Mucosa of rectum (tissue), 2 donors: ENCODE measurements around the gene TNIK.

Experiments
- H3K27ac ChIP-seq, 2 donors: one replicate each; pipeline ENCODE4 v1.7.0; 2013; ENCODE audit warnings: inconsistent platforms in 2 of 2, low read depth in 2 of 2, low read length in 2 of 2
- H3K27me3 ChIP-seq, 2 donors: one replicate each; pipeline ENCODE4 v1.7.0; 2013; ENCODE audit warnings: low read length in 2 of 2; ENCODE audit not compliant: control insufficient read depth in 2 of 2, insufficient read depth in 2 of 2
- H3K36me3 ChIP-seq, 2 donors: one replicate each; pipeline ENCODE4 v1.7.0; 2013; ENCODE audit warnings: low read length in 2 of 2; ENCODE audit not compliant: control insufficient read depth in 2 of 2, insufficient read depth in 2 of 2
- H3K4me1 ChIP-seq, 2 donors: one replicate each; pipeline ENCODE4 v1.7.0; 2013; ENCODE audit warnings: low read length in 2 of 2, mild to moderate bottlenecking in 1 of 2; ENCODE audit not compliant: control insufficient read depth in 2 of 2, insufficient read depth in 2 of 2
- H3K4me3 ChIP-seq, 2 donors: one replicate each; pipeline ENCODE4 v1.7.0; 2013; ENCODE audit warnings: low read length in 2 of 2
- H3K9ac ChIP-seq, 2 donors: one replicate each; pipeline ENCODE4 v1.7.0; 2013; ENCODE audit warnings: low read length in 2 of 2, low read depth in 1 of 2, mild to moderate bottlenecking in 1 of 2
- H3K9me3 ChIP-seq, 2 donors: one replicate each; pipeline ENCODE4 v1.7.0; 2013; ENCODE audit warnings: low read length in 2 of 2; ENCODE audit not compliant: control insufficient read depth in 2 of 2
- donor health status: healthy.
- donor health status: Normal muscosa, but diverticular disease.

The TNIK gene

DNA sequence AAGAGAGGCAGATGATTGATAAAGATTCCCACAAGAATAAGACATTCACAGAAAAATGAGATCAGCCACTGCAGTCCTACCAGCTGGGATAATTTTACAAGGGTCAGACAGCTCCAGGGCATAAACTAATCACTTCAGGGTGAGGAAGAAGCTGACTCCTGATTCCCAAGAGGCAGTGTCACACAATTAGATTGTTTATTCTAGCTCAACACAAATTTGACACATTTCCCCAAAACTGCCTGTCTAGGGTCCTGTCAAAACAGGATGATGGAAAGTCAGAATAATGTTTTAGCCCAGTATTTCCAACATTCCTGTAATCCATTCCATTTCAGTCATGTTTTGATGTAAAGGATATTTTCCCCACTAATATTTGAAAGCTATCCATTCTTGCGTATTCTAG is 110.8 kb downstream of the TNIK start:
- Histone ChIP-seq H3K27ac (no peak overlapping the region), H3K4me1 (peaks cover 2 to 15% of the 10 kb centered on the region in 2 donors), H3K9ac (no peak overlapping the region), H3K4me3 (no peak overlapping the region), H3K27me3 (no peaks in the 10 kb centered on the region), H3K9me3 (no peaks in the 10 kb centered on the region), H3K36me3 (no peaks in the 10 kb centered on the region)

DNA sequence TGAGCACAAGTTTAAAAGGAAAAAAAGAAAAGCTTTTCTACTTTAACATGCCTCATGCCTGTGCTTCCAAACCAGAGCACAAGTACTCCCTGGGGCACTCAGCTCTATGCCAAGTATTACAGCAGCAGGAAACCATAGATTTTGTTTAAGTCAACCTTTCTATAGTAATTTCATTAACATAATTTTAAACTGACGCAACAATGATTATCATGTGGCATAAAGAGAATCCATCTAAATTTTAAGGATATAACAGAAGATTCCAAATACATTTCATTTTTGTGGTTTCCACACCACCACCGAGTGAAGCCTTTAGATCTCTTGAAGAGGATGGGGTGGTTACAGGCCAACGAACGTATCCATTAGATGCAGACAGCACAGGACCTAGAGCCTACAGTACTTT is 112.1 kb downstream of the TNIK start:
- Histone ChIP-seq H3K27me3 (no peaks in the 10 kb centered on the region), H3K4me1 (peaks cover 2 to 15% of the 10 kb centered on the region in 2 donors), H3K9ac (no peak overlapping the region), H3K27ac (no peak overlapping the region), H3K9me3 (no peaks in the 10 kb centered on the region), H3K36me3 (no peaks in the 10 kb centered on the region), H3K4me3 (no peak overlapping the region)

DNA sequence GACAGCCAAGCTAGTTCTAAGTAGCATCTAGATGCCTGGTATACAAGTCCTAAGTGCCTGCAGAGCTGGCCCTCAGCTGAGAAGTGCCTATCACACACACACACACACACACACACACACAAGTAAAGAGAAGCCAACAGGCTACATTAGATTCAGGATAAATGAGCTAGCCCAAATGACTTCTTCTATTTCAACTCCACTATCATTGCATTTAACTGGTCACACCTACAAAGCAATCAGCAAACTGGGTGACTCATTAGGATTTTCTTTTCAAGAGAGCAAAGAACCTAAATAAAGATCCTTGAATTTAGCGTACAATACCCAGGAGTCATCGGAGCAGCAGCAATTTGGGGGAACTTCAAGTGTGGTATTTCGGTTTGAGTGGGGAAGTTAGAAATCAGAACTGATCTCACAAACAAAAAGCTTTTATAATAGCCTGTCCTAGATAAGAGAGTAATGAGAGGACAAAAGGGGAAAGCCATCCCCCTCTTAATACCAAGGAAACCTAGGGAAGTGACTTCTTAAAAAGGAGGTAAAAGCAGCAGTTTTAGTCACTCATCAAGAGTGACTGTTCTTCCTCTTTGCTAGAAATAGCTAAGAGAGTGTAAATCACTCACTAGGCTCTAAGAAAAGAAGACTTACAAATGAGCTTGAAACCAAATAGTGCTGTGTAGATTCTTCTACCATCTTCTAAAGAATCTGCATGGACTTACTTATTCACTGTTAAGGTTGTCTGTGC is 112.7 kb downstream of the TNIK start:
- Histone ChIP-seq H3K4me1 (peaks cover 2 to 15% of the 10 kb centered on the region in 2 donors), H3K9me3 (no peaks in the 10 kb centered on the region), H3K27me3 (no peaks in the 10 kb centered on the region), H3K4me3 (peak overlapping the region in 1 of 2 donors; percentile 8), H3K36me3 (no peaks in the 10 kb centered on the region), H3K27ac (no peak overlapping the region), H3K9ac (no peak overlapping the region)

DNA sequence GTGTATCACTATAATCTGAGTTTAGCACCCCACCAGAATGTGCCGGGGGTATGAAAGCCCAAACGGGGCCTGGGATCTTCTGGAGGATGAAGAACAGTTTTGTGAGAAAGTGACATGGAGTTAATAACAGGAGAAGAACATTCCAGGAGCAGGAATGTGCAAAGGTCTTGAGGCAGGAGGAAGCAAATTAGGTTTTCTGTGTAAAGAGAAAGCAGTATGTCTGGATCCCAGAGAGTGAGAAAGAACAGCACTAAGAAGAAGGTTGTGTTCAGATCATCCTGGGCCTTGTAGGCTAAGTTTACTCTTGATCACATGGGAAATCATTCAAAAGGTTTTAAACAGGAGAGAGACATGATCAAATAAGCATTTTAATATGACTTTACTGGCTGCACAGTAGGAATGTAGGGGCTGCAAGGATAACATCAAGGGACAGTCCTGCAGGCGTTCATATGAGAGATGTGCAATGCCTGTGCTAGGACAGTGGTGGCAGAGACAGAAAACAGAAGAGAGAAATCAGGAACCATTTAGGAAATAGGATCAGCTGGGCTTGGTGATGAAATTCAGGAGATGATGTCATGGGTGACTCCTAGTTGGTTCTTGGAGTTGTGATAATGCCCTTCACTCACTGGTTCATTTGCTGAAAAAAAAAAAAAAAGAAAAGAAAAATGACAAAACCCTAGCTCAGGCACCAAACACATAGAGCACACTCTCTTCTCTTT is 113.5 kb downstream of the TNIK start:
- Histone ChIP-seq H3K9me3 (no peaks in the 10 kb centered on the region), H3K9ac (no peak overlapping the region), H3K4me1 (peaks cover 2 to 15% of the 10 kb centered on the region in 2 donors)

DNA sequence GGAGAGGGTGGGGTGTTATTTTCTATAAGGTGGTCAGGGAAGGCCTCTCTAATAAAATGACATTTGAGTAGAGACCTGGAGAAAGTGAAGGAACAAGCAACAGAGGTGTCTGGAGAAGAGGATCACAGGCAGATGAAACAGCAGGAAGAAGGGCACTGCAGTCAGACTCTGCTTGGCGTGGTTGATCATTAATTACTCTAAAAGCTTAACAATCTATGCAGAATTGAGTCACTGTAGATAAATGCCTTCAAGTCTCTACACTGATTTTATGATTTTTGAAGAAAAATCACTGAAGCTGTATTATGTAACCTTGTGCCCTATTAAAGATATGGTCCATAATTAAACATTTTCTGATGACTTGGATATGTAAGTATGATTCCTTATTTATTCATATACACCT is 114.2 kb downstream of the TNIK start:
- no peak overlapping the region for H3K9ac ChIP-seq
- no peaks in the 10 kb centered on the region for H3K36me3 ChIP-seq
- H3K27ac ChIP-seq = no peak overlapping the region
- H3K4me1 ChIP-seq = peaks cover 2 to 15% of the 10 kb centered on the region in 2 donors
- H3K27me3 ChIP-seq = no peaks in the 10 kb centered on the region
- no peak overlapping the region for H3K4me3 ChIP-seq
- no peaks in the 10 kb centered on the region for H3K9me3 ChIP-seq

More for the DNA sequence above, 113.5 kb downstream of the TNIK start:
- H3K27ac ChIP-seq = no peak overlapping the region
- no peaks in the 10 kb centered on the region for H3K27me3 ChIP-seq
- no peak overlapping the region for H3K4me3 ChIP-seq
- no peaks in the 10 kb centered on the region for H3K36me3 ChIP-seq

DNA sequence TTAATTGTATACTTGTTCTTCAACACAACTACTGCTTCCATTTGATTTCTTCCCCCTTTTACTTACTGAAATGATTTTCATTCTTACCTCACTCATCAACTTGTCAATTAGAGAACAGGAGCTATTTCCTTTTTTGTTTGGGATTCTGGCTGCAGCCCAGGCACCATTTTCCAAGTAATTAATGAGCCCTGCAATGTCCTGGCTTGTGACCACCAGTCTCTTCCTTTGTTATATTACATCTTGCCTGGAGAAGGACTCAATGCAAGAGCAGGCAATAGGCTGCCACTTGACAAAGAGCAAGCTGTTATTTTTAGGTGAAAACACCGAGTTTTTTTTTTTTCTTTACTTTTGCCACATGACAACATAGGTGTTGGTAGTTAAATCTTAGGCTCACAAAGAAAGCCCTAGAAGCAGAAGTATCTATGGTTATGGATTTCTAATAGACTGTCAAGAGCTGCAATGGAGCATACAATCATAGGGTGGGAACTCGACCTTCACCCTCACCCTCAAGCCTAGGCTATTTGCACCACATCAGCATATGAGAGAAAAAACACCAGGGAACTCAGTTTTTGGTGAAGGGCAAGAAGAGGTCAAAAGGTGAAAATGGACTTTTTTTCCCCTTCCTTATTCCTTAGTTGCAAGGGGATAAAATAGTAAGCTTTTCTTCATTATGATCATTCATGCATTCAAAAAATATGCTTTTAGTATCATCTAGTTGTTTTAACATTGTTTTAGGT is 114.9 kb downstream of the TNIK start:
- Histone ChIP-seq H3K4me1 (peaks cover 2 to 18% of the 10 kb centered on the region in 2 donors), H3K9ac (no peak overlapping the region), H3K9me3 (no peaks in the 10 kb centered on the region), H3K4me3 (no peak overlapping the region), H3K36me3 (no peaks in the 10 kb centered on the region), H3K27me3 (no peaks in the 10 kb centered on the region), H3K27ac (no peak overlapping the region)

DNA sequence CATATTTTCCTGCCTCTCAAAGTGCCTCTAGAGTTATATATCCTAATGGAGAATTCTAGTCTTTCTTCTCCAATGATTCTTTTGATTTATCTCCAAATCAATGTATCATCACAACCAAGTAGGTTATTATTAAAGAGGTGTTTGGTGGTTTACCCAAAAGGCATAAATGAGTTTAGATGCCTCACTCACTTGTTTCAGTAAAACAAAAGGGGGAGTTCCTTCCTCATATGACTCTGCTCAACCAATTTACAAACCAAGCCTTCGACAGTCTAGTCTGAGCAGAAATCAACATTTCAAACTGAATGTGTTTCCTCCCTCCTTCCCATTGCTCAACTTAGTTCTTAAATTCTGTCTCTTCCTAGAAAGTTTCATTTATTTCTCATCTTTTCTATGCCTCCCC is 116.5 kb downstream of the TNIK start:
- peaks cover 11 to 23% of the 10 kb centered on the region in 2 donors for H3K4me1 ChIP-seq

DNA sequence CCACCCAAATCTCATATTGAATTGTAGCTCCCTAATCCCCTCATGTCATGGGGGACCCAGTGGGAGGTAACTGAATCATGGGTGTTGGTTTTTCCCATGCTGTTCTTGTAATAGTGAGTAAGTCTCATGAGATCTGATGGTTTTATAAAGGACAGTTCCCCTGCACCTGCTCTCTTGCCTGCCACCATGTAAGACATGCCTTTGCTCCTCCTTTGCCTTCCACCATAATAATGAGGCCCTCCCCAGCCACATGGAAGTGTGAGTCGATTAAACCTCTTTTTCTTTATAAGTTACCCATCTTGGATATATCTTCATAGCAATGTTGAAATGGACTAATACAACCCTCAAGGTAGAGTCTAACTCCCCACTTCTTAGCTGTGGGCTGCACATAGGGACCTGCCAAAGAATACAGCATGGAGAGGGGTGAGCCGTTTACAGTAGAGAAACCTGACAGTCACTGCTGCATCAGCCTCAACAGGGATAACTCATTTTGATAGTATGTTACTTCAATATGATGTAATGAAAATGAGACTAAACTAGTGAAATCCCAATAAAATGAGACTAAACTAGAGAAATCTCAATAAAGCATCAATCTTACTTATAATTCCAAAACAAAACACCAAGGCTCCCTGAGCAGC is 117.3 kb downstream of the TNIK start:
- no peaks in the 10 kb centered on the region for H3K9me3 ChIP-seq
- no peak overlapping the region for H3K4me3 ChIP-seq
- H3K27ac ChIP-seq = no peak overlapping the region
- H3K36me3 ChIP-seq = no peaks in the 10 kb centered on the region
- no peak overlapping the region for H3K9ac ChIP-seq
- no peaks in the 10 kb centered on the region for H3K27me3 ChIP-seq
- peaks cover 11 to 23% of the 10 kb centered on the region in 2 donors for H3K4me1 ChIP-seq

More for the DNA sequence above, 116.5 kb downstream of the TNIK start:
- no peak overlapping the region for H3K9ac ChIP-seq
- H3K9me3 ChIP-seq = no peaks in the 10 kb centered on the region
- H3K27me3 ChIP-seq = no peaks in the 10 kb centered on the region
- no peak overlapping the region for H3K27ac ChIP-seq
- no peak overlapping the region for H3K4me3 ChIP-seq
- H3K36me3 ChIP-seq = no peaks in the 10 kb centered on the region

DNA sequence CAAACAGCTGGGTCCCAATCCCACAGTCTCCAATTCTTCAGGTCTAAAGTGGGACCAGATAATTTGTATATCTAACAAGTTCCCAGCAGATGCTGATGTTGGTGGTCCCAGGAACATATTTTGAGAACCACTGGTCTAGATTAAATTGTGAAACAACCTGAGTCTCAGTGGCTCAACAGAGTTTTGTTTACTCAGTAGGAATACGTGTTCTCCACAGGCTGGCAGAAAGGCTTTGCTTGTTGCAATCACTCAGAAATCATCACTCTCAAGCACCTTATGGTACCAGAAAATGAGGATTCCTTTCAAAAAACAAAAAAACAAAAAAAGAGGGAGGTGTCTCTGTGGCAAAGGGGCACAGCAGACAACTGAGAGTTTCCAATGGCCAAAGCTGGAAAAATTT is 118.0 kb downstream of the TNIK start:
- Histone ChIP-seq H3K9ac (no peak overlapping the region), H3K9me3 (no peaks in the 10 kb centered on the region), H3K4me1 (peaks cover 10 to 16% of the 10 kb centered on the region in 2 donors), H3K4me3 (no peak overlapping the region), H3K27ac (no peak overlapping the region), H3K36me3 (no peaks in the 10 kb centered on the region), H3K27me3 (no peaks in the 10 kb centered on the region)
